ENCODE measurements around the gene ANTXR2. TPM values are rescaled to one million over a fixed set of nuclear protein-coding genes. Genes with fewer than 3 reads are reported as not detected.

ANTXR2 gene
- total and polyA plus RNA-seq, 2 of the 13 experiments (the other 11 are each of a cell fraction or from before 2014, with no cell fraction given), result 4.6 to 14.5 TPM

DNA sequence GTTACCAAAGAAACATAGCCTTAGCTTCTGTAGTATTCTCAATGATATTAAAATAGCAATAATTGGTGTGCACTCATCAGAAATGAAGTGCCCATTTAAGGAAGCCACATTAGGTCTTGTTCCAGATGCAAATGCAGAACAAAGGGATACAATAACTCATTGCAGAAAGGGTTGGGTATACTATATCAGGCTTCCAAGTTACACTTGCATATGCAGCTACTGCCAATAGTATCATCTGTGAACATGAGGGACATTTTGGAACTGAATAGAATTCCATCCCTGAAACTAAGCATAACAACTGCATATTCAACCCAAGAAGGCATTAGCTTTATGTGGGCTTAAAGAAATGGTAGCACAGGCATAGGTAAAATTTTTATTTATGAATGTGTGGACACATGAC lies 167.8 kb downstream of the ANTXR2 start (continued):
- TF ChIP-seq ZBTB43 (CRISPR knock-in tag; conservative IDR thresholded peaks at IDR 0.05), result no peak

DNA sequence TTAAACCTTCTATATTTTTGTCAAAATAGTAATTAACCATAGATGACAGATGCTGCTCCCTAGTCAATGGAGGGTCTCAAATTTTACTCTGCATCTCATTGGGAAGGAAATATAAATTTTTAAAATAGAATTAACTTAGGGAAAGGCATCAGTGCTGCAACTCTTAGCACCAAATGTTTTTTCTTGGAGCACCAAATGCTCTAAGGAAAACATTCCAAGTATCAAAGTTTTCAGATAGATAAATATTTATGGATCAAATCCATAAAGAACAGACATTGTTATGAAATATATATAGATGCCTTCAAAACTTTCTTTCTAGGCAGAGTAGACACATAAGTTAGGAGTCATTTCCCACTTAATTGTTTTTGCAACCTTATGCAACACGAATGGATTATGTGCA lies 168.7 kb downstream of the ANTXR2 start:
- no peak overlapping the region for H3K4me3 ChIP-seq (replicated peaks in 1 of 3; ENCODE audit: insufficient read depth in 1 of 3, low read depth in 2 of 3, low read length in 3 of 3)
- WGBS (ENCODE audit: low lambda C conversion rate), result 85% methylated on average over 1 of the region's 1 CpG
- in situ Hi-C loops (cut with HindIII; ENCODE audit: extremely low pct_ligation_motif_present, low pct_unique_long_range_greater_than_20kb) (loop anchor here (25.0 kb wide), 1 partner anchor 308 kb away; no protein-coding TSS in a partner anchor), intact Hi-C loops (cut with micrococcal nuclease; ENCODE audit: unreplicated experiment) (no loop called here)
- H3K79me2 ChIP-seq (ENCODE audit: insufficient read depth, low read length), result no peaks in the 10 kb centered on the region
- no peaks in the 10 kb centered on the region for H3K27me3 ChIP-seq (ENCODE audit: control insufficient read depth in 1 of 2, insufficient read depth in 2 of 2, low read length in 2 of 2)
- ATAC-seq, result no peak
- ChIA-PET CTCF (ENCODE audit: low intra/inter-chr PET ratio, low total read pairs) (no interaction called here), POLR2A (no interaction called here)
- no peak for FAIRE-seq
- H2AFZ ChIP-seq (ENCODE audit: low read length), result no peak overlapping the region
- no peak for DNase-seq (ENCODE audit: low spot score)
- no peaks in the 10 kb centered on the region for H3K4me1 ChIP-seq (ENCODE audit: insufficient read depth, low read length)
- H3K4me2 ChIP-seq (ENCODE audit: low read depth, low read length), result no peak overlapping the region
- H3K36me3 ChIP-seq (replicated peaks in 1 of 2; ENCODE audit: control insufficient read depth in 1 of 2, insufficient read depth in 2 of 2, low read length in 2 of 2), result 0 out of 5 replicates have a peak, but pooled peaks cover 0 to 3% of the 10 kb centered on the region in 2 experiments
- no TSS peak for BruUV-seq (replicated peaks)
- no peak overlapping the region for H3K9ac ChIP-seq (ENCODE audit: insufficient read depth, low read depth, low read length)
- H3K27ac ChIP-seq (ENCODE audit: extremely low read length, insufficient read depth, low read length), result no peak overlapping the region
- H3K9me3 ChIP-seq (ENCODE audit: low read length), result no peaks in the 10 kb centered on the region
- H4K20me1 ChIP-seq (ENCODE audit: insufficient read depth, low read length), result no peaks in the 10 kb centered on the region
- TF ChIP-seq ZNF564 (CRISPR knock-in tag; IDR thresholded peaks at IDR 0.05), result no peak
- TF ChIP-seq ZNF34 (CRISPR knock-in tag; IDR thresholded peaks at IDR 0.05; ENCODE audit: borderline replicate concordance), result no peak
- TF ChIP-seq ZBED4 (CRISPR knock-in tag; IDR thresholded peaks at IDR 0.05; ENCODE audit: borderline replicate concordance), result no peak
- TF ChIP-seq PCBP1 (IDR thresholded peaks at IDR 0.05; ENCODE audit: borderline replicate concordance, low read depth, low read length), result no peak
- no peak for TF ChIP-seq NCOA5 (CRISPR knock-in tag; IDR thresholded peaks at IDR 0.05)
- TF ChIP-seq CEBPB (IDR thresholded peaks at IDR 0.05; ENCODE audit: borderline replicate concordance, low read depth, low read length), result no peak
- TF ChIP-seq SMARCE1 (IDR thresholded peaks at IDR 0.05; ENCODE audit: borderline replicate concordance), result no peak
- no peak for TF ChIP-seq ZNF124 (CRISPR knock-in tag; IDR thresholded peaks at IDR 0.05)
- TF ChIP-seq PITX1 (CRISPR knock-in tag; IDR thresholded peaks at IDR 0.05), result no peak
- no peak for TF ChIP-seq ZNF549 (CRISPR knock-in tag; IDR thresholded peaks at IDR 0.05)
- TF ChIP-seq ZNF292 (CRISPR knock-in tag; IDR thresholded peaks at IDR 0.05; ENCODE audit: borderline replicate concordance, low read depth), result no peak
- no peak for TF ChIP-seq NRL (CRISPR knock-in tag; IDR thresholded peaks at IDR 0.05; ENCODE audit: borderline replicate concordance)
- TF ChIP-seq ZNF263 (CRISPR knock-in tag; IDR thresholded peaks at IDR 0.05), result no peak
- TF ChIP-seq DNMT3B (CRISPR knock-in tag; conservative IDR thresholded peaks at IDR 0.05), result no peak
- TF ChIP-seq ZNF431 (CRISPR knock-in tag; IDR thresholded peaks at IDR 0.05; ENCODE audit: borderline replicate concordance, low read depth), result no peak
- TF ChIP-seq, protein P1, sequence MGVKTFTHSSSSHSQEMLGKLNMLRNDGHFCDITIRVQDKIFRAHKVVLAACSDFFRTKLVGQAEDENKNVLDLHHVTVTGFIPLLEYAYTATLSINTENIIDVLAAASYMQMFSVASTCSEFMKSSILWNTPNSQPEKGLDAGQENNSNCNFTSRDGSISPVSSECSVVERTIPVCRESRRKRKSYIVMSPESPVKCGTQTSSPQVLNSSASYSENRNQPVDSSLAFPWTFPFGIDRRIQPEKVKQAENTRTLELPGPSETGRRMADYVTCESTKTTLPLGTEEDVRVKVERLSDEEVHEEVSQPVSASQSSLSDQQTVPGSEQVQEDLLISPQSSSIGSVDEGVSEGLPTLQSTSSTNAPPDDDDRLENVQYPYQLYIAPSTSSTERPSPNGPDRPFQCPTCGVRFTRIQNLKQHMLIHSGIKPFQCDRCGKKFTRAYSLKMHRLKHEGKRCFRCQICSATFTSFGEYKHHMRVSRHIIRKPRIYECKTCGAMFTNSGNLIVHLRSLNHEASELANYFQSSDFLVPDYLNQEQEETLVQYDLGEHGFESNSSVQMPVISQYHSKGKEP (CRISPR knock-in tag; IDR thresholded peaks at IDR 0.05), result no peak
- no peak for TF ChIP-seq GATA4 (IDR thresholded peaks at IDR 0.05; ENCODE audit: borderline replicate concordance, low read depth)

Measured in HepG2 (cell line).